Stimulated activated naive CD4-positive, alpha-beta T cell (primary cell): ENCODE results near the gene TTC4.

Source experiments
- DNase-seq, 6 experiments: peaks; one replicate each; lab custom pipeline; 2025; lab: John Stamatoyannopoulos, UW

TTC4 gene

DNA sequence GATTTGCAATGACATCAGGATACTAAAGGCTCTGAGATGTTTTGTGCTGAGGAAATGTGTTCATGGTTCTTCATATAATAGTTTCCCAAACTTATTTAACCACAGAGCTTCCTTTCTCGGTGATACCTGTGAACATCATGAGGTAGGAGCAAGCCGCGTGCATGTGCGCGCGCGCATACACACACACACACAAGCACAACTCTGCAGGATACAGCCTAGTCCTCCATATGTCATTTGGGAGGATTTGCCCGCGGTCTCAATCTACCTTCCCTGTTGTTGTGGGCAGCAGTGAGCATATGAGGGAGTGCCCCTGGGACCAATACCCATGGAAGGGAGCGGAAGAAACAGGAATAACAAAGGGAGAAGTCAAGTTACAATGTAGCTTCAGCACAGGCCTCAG lies 12.2 kb upstream of the TTC4 start:
- no peak for DNase-seq

GRCh38 chr1:54705153-54705552 lies 10.5 kb upstream of the TTC4 start:
- DNase-seq = no peak

- no peak for DNase-seq
Measured at GRCh38 chr1:54706419-54706818, 9.2 kb upstream of the TTC4 start.

- no peak for DNase-seq
Measured at GRCh38 chr1:54708385-54708784, 7.3 kb upstream of the TTC4 start.

DNA sequence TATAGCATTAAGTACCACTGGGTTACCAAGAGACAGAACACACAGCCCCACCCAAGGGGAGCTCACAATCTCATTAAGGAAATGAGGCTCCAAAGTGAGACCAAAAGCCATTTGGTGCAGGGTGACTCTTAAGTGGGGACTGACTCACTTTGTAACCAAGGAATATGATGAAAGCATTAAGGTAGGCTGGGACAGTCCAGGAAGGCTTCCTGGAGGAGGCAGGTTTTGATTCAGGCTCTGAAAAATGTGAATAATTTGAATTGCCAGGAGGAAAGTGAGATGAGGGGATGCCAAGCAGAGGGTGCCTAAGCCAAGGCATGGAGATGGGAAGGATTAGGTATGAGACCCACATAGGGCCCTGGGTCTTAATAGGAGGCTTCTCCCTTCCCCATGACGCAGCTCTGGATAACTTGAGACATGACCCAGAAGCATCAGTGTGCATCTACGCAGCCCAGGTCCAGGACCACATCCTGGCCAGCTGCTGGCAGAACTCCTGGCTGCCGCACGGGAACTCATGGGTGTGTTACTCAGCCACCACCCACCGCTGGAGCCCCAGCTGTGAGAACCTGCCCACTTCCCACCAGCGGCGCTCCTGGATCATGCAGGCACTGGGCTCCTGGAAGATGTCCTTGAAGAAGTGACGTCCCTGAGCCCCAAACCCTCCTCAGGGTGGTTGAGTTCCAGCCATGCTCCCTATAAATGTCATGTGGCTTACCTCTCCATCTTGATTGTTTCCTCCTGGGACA lies 5.9 kb upstream of the TTC4 start:
- no peak for DNase-seq

- no peak for DNase-seq
Measured at GRCh38 chr1:54710434-54710833, 5.2 kb upstream of the TTC4 start.

GRCh38 chr1:54710841-54711240 lies 4.8 kb upstream of the TTC4 start:
- no peak for DNase-seq

DNA sequence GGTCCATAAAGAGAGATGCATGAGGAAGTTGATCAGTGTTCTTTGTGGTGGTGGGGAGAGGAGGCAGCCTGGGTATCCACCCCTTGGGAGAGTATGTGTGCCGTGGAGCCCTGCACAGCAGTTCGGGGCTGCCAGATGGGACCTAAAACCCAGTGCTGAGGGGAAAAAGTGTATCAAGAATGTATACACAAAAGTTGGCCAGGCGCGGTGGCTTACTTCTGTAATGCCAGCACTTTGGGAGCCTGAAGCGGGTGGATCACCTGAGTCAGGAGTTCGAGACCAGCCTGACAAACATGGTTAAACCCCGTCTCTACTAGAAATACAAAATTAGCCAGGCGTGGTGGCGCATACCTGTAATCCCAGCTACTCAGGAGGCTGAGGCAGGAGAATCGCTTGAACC lies 4.1 kb upstream of the TTC4 start:
- DNase-seq = no peak

DNA sequence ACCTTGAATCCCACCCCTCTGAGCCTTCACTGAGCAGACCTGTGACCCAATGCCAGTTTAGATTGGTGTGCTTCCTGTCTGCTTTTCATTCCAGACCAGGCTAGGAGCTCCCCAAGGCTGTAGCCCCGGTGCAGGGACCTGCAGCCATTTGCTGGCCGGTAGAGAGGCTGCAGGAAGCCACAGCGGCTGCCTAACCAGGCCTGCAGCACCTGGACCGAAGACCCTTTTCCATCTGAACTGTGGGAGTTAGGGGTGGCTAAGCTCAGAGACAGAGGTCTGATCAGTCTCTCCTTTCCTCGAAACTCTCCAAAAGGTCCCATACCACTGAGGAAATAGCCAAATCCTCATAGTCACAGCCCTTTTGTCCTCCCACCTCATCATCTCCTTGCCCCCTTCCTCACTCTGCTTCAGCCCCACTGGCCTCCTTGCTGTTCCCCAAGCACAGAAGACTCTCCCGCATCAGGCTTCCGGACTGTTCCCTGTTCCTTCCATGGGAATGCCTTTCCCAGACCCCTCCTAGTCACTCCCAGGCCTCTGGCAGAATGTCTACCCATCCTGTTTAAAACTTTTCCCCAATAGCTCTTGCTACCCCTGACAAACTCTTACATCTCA lies 674 bp upstream of the TTC4 start:
- no peak for DNase-seq

DNA sequence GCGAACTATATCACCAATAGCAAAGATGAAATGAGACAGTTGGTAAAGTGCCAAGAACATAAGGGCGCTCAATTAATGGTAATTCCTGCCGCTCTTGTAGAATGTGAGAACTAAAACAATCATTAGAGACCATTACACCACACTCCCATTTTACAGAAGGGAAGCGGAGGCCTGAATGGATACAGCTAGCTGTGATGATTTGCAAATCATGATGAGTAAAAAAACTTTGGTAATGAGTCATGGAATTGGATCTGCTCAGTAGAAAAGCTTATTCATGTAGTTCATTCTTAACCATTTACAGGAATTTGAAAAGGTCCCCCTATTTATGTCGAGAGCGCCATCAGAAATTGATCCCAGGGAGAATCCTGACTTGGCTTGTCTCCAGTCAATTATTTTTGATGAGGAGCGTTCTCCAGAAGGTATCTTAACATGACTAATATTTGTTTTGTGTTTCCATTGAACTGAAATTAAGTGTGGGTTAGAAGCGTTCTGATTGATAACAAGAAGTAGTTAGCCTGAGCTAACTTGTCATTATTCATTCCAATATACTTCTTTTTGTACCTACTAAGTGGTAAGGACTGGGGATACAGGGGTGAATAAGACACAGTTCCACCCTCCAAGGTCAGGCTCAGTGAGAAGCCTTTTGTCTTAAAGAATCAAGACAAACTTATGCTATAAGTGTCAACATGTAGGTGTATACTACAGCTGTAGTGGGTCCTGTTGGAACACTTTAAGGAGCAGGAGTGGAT lies 812 bp downstream of the TTC4 start:
- DNase-seq = no peak

GRCh38 chr1:54721719-54722118 lies 6.1 kb downstream of the TTC4 start:
- no peak for DNase-seq

- no peak for DNase-seq
Measured at GRCh38 chr1:54723985-54724384, 8.3 kb downstream of the TTC4 start.

GRCh38 chr1:54724771-54725170 lies 9.1 kb downstream of the TTC4 start:
- DNase-seq = no peak

DNA sequence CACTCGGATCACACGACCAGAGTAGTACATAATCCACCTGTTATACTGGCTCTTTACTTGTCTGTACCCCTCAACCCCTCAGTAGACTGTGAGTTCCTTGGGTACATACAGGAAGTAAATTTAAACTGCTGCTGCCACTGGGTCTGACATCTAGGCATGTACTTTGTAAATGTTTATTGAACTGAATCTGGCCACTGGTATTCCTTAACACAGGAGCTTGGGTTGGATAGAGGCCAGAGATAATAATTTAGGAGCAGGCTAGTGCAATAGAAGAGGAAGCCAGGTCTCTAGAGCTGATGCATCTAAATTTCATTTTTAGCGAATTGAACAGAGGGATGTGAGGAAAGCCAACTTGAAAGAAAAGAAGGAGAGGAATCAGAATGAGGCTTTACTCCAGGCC lies 12.4 kb downstream of the TTC4 start:
- no peak for DNase-seq

GRCh38 chr1:54736685-54737084 lies 21.0 kb downstream of the TTC4 start:
- no peak for DNase-seq

DNA sequence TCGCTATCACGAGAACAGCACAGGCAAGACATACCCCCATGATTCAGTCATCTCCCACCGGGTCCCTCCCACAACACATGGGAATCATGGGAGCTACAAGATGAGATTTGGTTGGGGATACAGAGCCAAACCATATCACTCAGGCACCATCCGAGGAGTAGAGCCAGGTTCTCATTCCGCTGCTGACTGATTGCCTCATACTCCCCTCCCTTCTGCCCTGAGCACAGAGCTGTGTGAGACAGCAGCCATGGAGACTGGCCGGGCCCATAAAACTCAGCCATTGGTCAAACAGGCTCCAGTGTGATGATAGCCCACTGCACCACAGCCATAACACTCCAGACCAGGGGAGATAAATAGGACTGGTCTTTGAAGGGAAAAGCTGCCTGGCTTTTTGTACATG lies 22.6 kb downstream of the TTC4 start:
- DNase-seq = no peak

DNA sequence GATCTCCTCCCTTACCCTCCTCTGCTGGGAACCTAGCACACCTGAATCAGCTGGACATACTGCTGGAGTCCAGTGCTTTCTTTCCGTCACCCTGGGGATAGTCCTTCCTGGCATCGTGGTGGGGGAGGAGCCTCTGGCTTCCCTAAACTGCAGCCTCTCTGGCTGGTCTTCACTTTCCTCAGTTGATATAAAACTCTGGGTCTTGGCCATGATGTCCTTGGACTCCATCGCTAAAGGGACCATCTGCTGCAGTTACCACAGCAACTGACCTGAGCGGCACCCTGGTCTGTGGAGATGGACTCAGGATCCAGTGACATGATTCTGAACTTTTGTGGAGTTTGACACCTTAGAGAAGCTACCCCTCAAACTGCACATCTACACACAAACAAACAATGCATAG lies 25.9 kb downstream of the TTC4 start:
- DNase-seq = no peak

DNA sequence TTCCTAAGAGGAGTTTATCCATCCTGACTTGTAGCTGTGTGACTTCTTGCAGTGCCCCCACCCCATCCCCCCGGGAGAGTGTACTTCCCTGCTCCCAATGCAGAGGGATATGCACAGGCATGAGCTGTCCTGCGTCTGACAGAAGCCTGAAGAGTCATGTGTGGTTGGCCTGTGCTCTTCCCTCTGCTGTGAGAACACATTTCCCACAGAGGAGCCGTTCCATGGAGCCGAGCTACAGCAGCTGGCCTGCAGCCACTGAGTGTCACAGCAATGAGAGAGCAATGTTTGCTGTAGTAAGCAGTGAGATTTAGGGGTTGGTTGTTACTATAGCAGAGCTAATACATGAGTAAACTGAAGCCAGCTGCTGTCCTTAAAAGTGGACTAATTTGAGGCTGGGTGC lies 26.6 kb downstream of the TTC4 start:
- no peak for DNase-seq

DNA sequence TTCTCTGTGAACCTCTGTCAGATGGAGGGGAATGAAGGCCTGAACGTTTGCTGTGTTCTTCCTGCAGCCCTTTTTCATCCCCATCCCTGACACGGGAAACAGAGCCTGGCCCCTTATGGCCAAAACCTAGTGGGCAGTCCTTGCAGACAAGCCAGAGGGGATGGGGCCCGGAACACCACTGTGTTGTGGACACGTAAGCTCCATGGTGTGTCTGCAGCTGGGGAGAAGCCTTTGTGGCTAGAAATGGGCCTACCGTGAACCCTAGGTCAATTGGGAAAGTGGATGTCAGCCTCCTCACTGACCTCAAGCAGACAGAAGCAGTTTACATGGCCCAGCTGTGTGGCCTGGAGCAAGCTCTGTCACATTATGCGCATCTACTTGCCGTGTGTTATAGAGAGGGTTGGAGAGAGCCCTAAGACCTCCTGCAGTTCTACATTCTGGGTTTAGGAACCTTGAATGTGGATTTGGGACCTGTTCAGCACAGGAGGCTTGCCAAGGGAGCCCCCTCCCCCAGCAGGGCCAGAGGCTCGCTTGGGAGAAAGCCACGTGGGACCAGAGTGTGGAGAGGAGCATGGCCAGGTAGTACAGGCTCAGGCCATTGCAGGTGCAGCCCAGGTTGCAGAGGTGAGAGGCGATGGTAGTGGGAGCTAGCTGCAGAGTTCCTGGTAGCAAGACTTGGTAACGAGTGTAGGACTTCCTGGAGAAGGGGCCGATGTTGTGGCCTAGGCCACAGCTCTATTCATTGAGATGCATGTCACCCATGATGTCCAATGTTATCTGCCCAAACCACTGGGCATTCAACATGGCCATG lies 28.0 kb downstream of the TTC4 start:
- no peak for DNase-seq

DNA sequence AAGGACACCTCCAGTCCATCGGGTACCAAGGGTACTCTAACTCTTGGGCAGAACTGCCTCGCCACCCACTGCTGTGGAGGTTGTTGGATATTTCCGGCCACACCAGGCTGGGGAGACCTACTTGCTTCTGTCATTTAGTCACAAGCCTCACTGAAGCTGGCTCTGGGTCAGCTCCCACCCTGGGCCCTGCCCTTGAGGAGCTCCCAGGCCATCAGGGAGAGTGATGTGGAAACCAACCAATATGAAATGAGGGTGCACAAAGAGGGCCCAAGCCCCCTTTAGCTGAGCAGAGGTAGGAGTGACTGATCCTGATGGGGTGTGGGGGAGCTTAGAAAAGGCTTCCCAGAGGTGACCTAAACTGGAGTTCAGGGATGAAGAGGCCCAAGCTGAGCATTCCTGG lies 29.0 kb downstream of the TTC4 start:
- no peak for DNase-seq

DNA sequence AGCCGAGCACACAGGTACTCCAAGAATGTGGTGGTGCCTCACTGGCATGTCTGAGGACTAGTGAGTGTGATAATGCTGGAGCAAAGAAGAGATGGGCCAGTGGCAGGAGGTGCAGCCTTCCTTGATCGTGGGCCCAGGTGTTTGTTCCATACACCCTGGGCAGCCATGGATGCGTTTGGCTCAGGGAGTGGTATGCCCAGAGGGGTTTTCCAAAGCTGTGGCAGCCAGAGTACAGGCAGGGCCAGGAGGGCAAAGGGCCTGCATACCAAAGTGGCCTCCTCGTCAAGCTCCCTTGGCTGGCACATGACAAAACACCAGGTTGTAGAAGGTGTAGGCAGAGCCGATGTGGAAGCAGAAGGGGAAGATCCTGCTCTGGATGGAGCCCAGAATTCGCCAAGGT lies 29.6 kb downstream of the TTC4 start:
- DNase-seq = no peak

DNA sequence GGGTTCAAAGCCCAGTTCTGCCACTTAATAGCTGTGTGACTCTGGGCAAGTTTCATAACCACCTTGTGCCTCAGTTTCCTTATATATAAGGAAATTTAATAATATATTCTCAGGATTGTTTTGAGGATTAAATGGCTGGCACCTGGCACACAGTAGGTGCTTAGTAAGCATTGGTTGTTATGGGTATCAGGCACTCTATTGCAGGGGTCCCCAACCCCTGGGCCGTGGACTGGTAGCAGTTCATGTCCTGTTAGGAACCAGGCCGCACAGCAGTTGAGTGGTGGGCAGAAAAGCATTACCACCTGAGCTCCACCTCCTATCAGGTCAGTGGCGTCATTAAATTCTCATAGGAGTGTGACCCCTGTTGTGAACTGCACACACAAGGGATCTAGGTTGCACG lies 30.2 kb downstream of the TTC4 start:
- no peak for DNase-seq
